ENCODE data around the gene KRT26.

GRCh38 chr17:40751065-40751464 is 20.9 kb downstream of the KRT26 start:
- TF ChIP-seq, protein P1, sequence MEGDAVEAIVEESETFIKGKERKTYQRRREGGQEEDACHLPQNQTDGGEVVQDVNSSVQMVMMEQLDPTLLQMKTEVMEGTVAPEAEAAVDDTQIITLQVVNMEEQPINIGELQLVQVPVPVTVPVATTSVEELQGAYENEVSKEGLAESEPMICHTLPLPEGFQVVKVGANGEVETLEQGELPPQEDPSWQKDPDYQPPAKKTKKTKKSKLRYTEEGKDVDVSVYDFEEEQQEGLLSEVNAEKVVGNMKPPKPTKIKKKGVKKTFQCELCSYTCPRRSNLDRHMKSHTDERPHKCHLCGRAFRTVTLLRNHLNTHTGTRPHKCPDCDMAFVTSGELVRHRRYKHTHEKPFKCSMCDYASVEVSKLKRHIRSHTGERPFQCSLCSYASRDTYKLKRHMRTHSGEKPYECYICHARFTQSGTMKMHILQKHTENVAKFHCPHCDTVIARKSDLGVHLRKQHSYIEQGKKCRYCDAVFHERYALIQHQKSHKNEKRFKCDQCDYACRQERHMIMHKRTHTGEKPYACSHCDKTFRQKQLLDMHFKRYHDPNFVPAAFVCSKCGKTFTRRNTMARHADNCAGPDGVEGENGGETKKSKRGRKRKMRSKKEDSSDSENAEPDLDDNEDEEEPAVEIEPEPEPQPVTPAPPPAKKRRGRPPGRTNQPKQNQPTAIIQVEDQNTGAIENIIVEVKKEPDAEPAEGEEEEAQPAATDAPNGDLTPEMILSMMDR (IDR thresholded peaks at IDR 0.05), result no peak
- no peak for TF ChIP-seq POLR2A (IDR thresholded peaks at IDR 0.05)

Measured in lower leg skin (tissue), 3 donors.